ENCODE results near the gene ANXA11. TPM values are rescaled to one million over a fixed set of nuclear protein-coding genes. Genes with fewer than 3 reads are reported as not detected.

Gene ANXA11
- total RNA-seq, 2 donors from 2014 or later: 224 to 266 TPM

GRCh38 chr10:80157561-80157960 lies 47.8 kb downstream of the ANXA11 start:
- H3K4me1 ChIP-seq: peaks cover 0 to 44% of the 10 kb centered on the region in 2 donors
- no peaks in the 10 kb centered on the region for H3K9me3 ChIP-seq
- no peak overlapping the region for H3K4me3 ChIP-seq
- H3K27me3 ChIP-seq: no peaks in the 10 kb centered on the region
- H3K36me3 ChIP-seq: peaks cover 77% of the 10 kb centered on the region
- peak overlapping the region; percentile 85 to 86 for H3K27ac ChIP-seq
- DNase-seq (ENCODE audit: low spot score): no peak
- no peak for TF ChIP-seq CTCF (IDR thresholded peaks at IDR 0.05)

GRCh38 chr10:80156216-80156615 lies 49.1 kb downstream of the ANXA11 start:
- no peaks in the 10 kb centered on the region for H3K27me3 ChIP-seq
- H3K4me3 ChIP-seq: no peak overlapping the region
- no peak for DNase-seq (ENCODE audit: low spot score)
- H3K36me3 ChIP-seq: peaks cover 77% of the 10 kb centered on the region
- no peaks in the 10 kb centered on the region for H3K9me3 ChIP-seq
- TF ChIP-seq CTCF (IDR thresholded peaks at IDR 0.05): no peak
- H3K27ac ChIP-seq: peak overlapping the region; percentile 54 to 85
- H3K4me1 ChIP-seq: peaks cover 0 to 42% of the 10 kb centered on the region in 2 donors

GRCh38 chr10:80155696-80156215 lies 49.6 kb downstream of the ANXA11 start:
- H3K36me3 ChIP-seq: peaks cover 77% of the 10 kb centered on the region
- no peaks in the 10 kb centered on the region for H3K9me3 ChIP-seq
- no peak for DNase-seq (ENCODE audit: low spot score)
- H3K4me1 ChIP-seq: peaks cover 0 to 37% of the 10 kb centered on the region in 2 donors
- no peak overlapping the region for H3K4me3 ChIP-seq
- peak overlapping the region; percentile 54 to 85 for H3K27ac ChIP-seq
- no peaks in the 10 kb centered on the region for H3K27me3 ChIP-seq
- no peak for TF ChIP-seq CTCF (IDR thresholded peaks at IDR 0.05)

- Histone ChIP-seq H3K4me1 (peaks cover 0 to 32% of the 10 kb centered on the region in 2 donors), H3K27me3 (no peaks in the 10 kb centered on the region), H3K4me3 (no peak overlapping the region), H3K36me3 (peaks cover 78% of the 10 kb centered on the region), H3K27ac (peak overlapping the region; percentile 54 to 85), H3K9me3 (no peaks in the 10 kb centered on the region)
- no peak for DNase-seq (ENCODE audit: low spot score)
- TF ChIP-seq CTCF (IDR thresholded peaks at IDR 0.05): no peak
These were observed 50.2 kb downstream of the ANXA11 start for GRCh38 chr10:80154978-80155695.

- no peak overlapping the region for H3K4me3 ChIP-seq
- peaks cover 0 to under 1% of the 10 kb centered on the region in 2 donors for H3K9me3 ChIP-seq
- H3K36me3 ChIP-seq: peaks cover 77% of the 10 kb centered on the region
- H3K27ac ChIP-seq: peak overlapping the region; percentile 23 to 85
- no peak for TF ChIP-seq CTCF (IDR thresholded peaks at IDR 0.05)
- no peaks in the 10 kb centered on the region for H3K27me3 ChIP-seq
- DNase-seq (ENCODE audit: low spot score): no peak
- H3K4me1 ChIP-seq: peaks cover 0 to 27% of the 10 kb centered on the region in 2 donors
These were observed 50.7 kb downstream of the ANXA11 start for GRCh38 chr10:80154626-80154977.

Data from right atrium auricular region (tissue), 2 donors.